Upper lobe of left lung (tissue), 4 donors: ENCODE results near the gene PLEKHG7.

Experiments
- EP300 ChIP-seq, 4 donors: sonication (generic); formaldehyde crosslinking; IDR thresholded peaks; one replicate each; pipeline ENCODE4 v1.5.1; 2017; ENCODE audit warnings: antibody characterized with exemption in 4 of 4, control low read depth in 2 of 4
- POLR2AphosphoS5 ChIP-seq, 2 donors: sonication (generic); formaldehyde crosslinking; IDR thresholded peaks; one replicate each; pipeline ENCODE4 v1.5.1; 2017; ENCODE audit warnings: antibody characterized with exemption in 2 of 2
- TF ChIP-seq, protein P1 (sequence below), 6 experiments: fragments of 450-650 bp in 4 of 6; fragments of 200-600 bp in 2 of 6; sonication (generic) in 2 of 6; IDR thresholded peaks; one replicate each; pipeline ENCODE4 v1.5.1; 2016 to 2019; ENCODE audit warnings: antibody characterized with exemption in 6 of 6

DNA sequence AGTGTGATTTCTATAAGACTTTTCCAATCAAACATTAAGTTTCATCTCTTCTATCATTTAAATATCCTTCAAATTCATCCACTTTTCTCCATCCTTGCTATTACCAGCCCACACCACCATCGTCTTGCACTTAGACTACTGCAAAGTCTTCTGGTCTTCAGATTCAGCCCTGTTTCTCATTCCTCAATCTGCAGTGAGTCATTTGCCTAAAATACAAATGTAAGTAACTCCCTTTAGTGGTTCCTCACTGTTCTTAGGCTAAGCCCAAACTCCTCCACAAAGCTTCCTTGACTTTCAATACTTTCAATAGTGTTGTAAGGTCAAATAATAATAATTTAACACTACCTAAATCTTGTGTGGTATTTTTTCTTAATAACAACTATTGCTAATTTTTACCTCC lies 83.3 kb downstream of the PLEKHG7 start:
- TF ChIP-seq, protein P1, sequence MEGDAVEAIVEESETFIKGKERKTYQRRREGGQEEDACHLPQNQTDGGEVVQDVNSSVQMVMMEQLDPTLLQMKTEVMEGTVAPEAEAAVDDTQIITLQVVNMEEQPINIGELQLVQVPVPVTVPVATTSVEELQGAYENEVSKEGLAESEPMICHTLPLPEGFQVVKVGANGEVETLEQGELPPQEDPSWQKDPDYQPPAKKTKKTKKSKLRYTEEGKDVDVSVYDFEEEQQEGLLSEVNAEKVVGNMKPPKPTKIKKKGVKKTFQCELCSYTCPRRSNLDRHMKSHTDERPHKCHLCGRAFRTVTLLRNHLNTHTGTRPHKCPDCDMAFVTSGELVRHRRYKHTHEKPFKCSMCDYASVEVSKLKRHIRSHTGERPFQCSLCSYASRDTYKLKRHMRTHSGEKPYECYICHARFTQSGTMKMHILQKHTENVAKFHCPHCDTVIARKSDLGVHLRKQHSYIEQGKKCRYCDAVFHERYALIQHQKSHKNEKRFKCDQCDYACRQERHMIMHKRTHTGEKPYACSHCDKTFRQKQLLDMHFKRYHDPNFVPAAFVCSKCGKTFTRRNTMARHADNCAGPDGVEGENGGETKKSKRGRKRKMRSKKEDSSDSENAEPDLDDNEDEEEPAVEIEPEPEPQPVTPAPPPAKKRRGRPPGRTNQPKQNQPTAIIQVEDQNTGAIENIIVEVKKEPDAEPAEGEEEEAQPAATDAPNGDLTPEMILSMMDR (IDR thresholded peaks at IDR 0.05): no peak
- TF ChIP-seq EP300 (IDR thresholded peaks at IDR 0.05): no peak
- TF ChIP-seq POLR2AphosphoS5 (IDR thresholded peaks at IDR 0.05): no peak
